ENCODE data around the gene MZF1. TPM values are rescaled to one million over a fixed set of nuclear protein-coding genes. Genes with fewer than 3 reads are reported as not detected.

Gene MZF1
- total RNA-seq, 4 donors from 2014 or later, result 26.5 to 41.5 (median 30.0) TPM

GRCh38 chr19:58562122-58563033, 10.8 kb downstream of the MZF1 start:
- H3K27me3 ChIP-seq, result no peaks in the 10 kb centered on the region
- intact Hi-C loops (cut with DNase I; ENCODE audit: low total_unique reads), result no loop called here
- H3K4me1 ChIP-seq, result peaks cover 0 to 18% of the 10 kb centered on the region in 2 donors
- H3K27ac ChIP-seq, result peak overlapping the region in 1 of 2 donors; percentile 60
- no peaks in the 10 kb centered on the region for H3K36me3 ChIP-seq
- DNase-seq, result no peak
- H3K9me3 ChIP-seq, result no peaks in the 10 kb centered on the region
- TF ChIP-seq POLR2A (IDR thresholded peaks at IDR 0.05) (peak in 1 of 2 donors; percentile 19), CTCF (IDR thresholded peaks at IDR 0.05) (no peak)
- peak overlapping the region; percentile 18 to 41 for H3K4me3 ChIP-seq

- no peaks in the 10 kb centered on the region for H3K27me3 ChIP-seq
- H3K27ac ChIP-seq, result peak overlapping the region in 1 of 2 donors; percentile 60
- no peak for DNase-seq
- H3K9me3 ChIP-seq, result no peaks in the 10 kb centered on the region
- intact Hi-C loops (cut with DNase I; ENCODE audit: low total_unique reads), result no loop called here
- H3K36me3 ChIP-seq, result no peaks in the 10 kb centered on the region
- TF ChIP-seq CTCF (IDR thresholded peaks at IDR 0.05), result no peak
- TF ChIP-seq POLR2A (IDR thresholded peaks at IDR 0.05), result no peak
- H3K4me3 ChIP-seq, result peak overlapping the region; percentile 18 to 41
- peaks cover 4 to 27% of the 10 kb centered on the region in 2 donors for H3K4me1 ChIP-seq
Measured at GRCh38 chr19:58561373-58562121, 11.6 kb downstream of the MZF1 start.

- Histone ChIP-seq H3K27me3 (no peaks in the 10 kb centered on the region), H3K4me3 (no peak overlapping the region), H3K36me3 (no peaks in the 10 kb centered on the region), H3K9me3 (no peaks in the 10 kb centered on the region), H3K27ac (no peak overlapping the region), H3K4me1 (peaks cover 4 to 30% of the 10 kb centered on the region in 2 donors)
- no peak for DNase-seq
- TF ChIP-seq POLR2A (IDR thresholded peaks at IDR 0.05), result no peak
- TF ChIP-seq CTCF (IDR thresholded peaks at IDR 0.05), result no peak
- intact Hi-C loops (cut with DNase I; ENCODE audit: low total_unique reads), result no loop called here
Measured at GRCh38 chr19:58560921-58561320, 12.2 kb downstream of the MZF1 start.

- Histone ChIP-seq H3K4me1 (peaks cover 4 to 30% of the 10 kb centered on the region in 2 donors), H3K4me3 (peak overlapping the region; percentile 86 to 87), H3K9me3 (no peaks in the 10 kb centered on the region), H3K27ac (peak overlapping the region; percentile 99), H3K36me3 (no peaks in the 10 kb centered on the region), H3K27me3 (no peaks in the 10 kb centered on the region)
- intact Hi-C loops (cut with DNase I; ENCODE audit: low total_unique reads), result no loop called here
- DNase-seq, result no peak
- no peak for TF ChIP-seq CTCF (IDR thresholded peaks at IDR 0.05)
- no peak for TF ChIP-seq POLR2A (IDR thresholded peaks at IDR 0.05)
Measured at GRCh38 chr19:58560007-58560887, 12.9 kb downstream of the MZF1 start.
